Activated naive CD4-positive, alpha-beta T cell treated with anti-CD3 and anti-CD28 coated beads for 36 hours (primary cell): ENCODE results near the gene SHANK3. TPM values are rescaled to one million over a fixed set of nuclear protein-coding genes. Genes with fewer than 3 reads are reported as not detected.

Experiments used
- CTCF ChIA-PET: fragments of 350-600 bp; sonication (Branson Sonifier 250); formaldehyde crosslinking; loops from one replicate; lab custom pipeline; 2021; ENCODE audit warnings: antibody characterized with exemption; lab: Charles Lee
- DNase-seq: peaks from one replicate; pipeline ENCODE4 v3.0.0-alpha.2; 2020
- H3K27ac Mint-ChIP-seq: one replicate; pipeline ENCODE4 v1.8.0; 2021; ENCODE audit warnings: mild to moderate bottlenecking, mixed read lengths
- H3K27me3 Mint-ChIP-seq: one replicate; pipeline ENCODE4 v1.8.0; 2021; ENCODE audit warnings: low read depth, mixed read lengths
- H3K36me3 Mint-ChIP-seq: one replicate; pipeline ENCODE4 v1.8.0; 2021; ENCODE audit warnings: low read depth, mixed read lengths
- H3K4me1 Mint-ChIP-seq: one replicate; pipeline ENCODE4 v1.8.0; 2021; ENCODE audit warnings: low read depth, mixed read lengths
- H3K4me3 Mint-ChIP-seq: one replicate; pipeline ENCODE4 v1.8.0; 2021; ENCODE audit warnings: mild to moderate bottlenecking, moderate library complexity, mixed read lengths
- H3K9me3 Mint-ChIP-seq: one replicate; pipeline ENCODE4 v1.8.0; 2021; ENCODE audit warnings: mixed read lengths
- intact Hi-C: fragments of 100-400 bp; cut with micrococcal nuclease; formaldehyde crosslinking; loops from one replicate; pipeline ENCODE4 v1.15.1; 2023
- total RNA-seq, 2 experiments: library from RNA; stranded (reverse); gene quantifications; one replicate each; pipeline ENCODE4 v1.2.3, GENCODE V29; 2021

Gene SHANK3
- total RNA-seq, 2 experiments from 2014 or later = 0.07 TPM

DNA sequence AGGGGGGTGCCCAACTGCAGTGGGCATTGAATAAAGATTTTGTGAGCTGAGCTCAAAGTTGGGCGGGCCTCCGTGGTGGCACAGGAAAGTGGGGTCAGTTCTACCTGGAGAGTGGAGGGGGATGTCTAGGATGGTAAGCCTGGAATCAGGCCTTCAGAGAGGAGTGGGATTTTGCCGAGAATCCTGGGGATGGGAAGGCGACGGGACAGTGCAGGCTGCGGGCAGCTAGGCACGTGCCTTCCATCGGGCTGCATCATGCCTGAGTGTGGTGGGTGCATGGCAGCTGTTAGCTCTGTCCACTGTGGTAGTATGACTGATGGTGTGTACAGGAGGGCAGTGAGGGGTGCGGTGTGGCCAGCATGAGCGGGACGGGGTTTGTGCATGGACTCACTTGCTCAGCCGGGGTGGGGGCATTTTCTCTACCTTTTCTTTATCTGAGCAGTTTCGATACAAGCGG lies 3.6 kb downstream of the SHANK3 start:
- no peak overlapping the region for H3K27ac Mint-ChIP-seq
- peaks cover 1% of the 10 kb centered on the region for H3K9me3 Mint-ChIP-seq
- CTCF ChIA-PET = no interaction called here
- H3K4me1 Mint-ChIP-seq = peaks cover 8% of the 10 kb centered on the region
- H3K27me3 Mint-ChIP-seq = peaks cover 25% of the 10 kb centered on the region
- H3K4me3 Mint-ChIP-seq = no peak overlapping the region
- DNase-seq = no peak
- H3K36me3 Mint-ChIP-seq = no peaks in the 10 kb centered on the region
- intact Hi-C loops = no loop called here

DNA sequence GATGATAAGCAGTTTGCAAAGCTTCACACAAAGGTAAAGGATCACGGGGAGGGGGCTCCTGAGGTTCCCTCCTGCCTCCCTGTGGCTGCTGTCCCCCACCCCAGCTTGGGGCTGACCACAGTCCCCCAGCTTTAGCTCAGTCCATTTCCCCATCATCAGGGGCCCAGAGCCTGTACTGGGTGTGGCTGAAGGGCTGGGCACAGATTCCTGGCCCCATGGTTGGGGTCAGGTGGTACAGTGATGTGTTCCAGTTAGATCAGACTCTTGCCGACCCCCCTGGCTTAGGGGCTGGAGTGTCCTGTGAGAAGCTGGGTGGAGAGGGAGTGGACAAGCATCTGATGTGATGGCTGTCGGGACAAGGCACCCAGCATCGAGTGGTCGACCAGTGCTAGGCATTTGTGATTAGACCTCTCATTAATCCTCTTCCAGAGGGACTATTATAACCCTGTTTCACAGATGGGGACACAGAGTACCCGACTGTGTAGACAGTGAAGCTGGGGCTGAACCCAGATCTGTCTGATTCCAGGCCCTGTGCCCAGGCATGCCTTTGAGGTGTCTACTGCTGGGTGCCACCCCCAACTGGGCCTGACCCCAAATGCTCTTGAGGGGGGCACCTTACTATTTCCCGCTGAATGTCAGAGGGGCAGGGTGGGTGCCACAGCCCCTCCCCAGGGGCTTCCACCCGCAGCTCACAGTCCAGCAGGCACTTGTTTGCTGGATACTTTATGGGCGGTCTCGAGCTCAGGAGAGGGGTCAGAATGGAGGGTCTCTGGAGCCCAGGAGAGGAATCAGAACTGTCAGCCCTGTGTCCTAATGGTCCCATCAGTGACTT lies 4.3 kb downstream of the SHANK3 start:
- Mint-ChIP-seq H3K4me1 (peaks cover 8% of the 10 kb centered on the region), H3K27ac (no peak overlapping the region), H3K9me3 (peaks cover 2% of the 10 kb centered on the region), H3K4me3 (no peak overlapping the region), H3K27me3 (peaks cover 18% of the 10 kb centered on the region), H3K36me3 (no peaks in the 10 kb centered on the region)
- no peak for DNase-seq
- CTCF ChIA-PET = no interaction called here
- intact Hi-C loops = no loop called here

DNA sequence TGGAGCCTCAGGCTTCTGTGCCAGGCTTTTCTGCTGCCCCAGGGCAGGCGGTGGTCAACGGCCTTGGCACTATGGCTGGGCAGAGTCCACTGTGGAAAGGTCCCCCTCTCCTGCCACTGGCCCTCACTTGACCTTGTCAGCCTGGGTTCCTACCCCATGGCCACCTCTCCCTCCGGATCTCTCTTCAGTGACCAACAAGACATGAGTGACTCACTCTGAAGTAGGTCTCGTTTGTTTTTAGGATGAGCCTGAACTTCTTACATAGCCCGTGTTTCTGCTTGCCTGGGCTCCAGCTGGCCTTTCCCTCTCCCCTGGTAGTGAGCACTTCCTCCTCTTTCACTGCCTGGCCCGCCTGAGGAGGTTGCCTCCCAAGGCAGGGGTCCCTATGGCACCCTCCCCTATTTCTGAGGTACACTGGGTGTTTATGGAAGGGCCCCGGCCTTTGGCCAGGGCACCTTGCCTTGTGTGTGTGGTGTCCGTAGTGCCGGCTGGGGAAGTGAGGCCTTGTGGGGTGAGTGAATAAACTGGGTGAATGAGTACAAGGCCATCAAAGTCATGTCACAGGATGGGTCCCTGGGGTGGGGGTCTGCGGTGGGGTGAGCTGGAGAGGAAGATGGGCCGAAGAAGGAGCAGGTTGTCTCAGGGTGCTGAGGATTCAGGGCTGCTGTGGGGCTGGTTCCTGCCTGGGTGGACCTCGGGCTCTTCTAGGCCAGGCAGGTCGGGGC lies 5.0 kb downstream of the SHANK3 start:
- CTCF ChIA-PET = no interaction called here
- peaks cover 7% of the 10 kb centered on the region for H3K4me1 Mint-ChIP-seq
- H3K36me3 Mint-ChIP-seq = no peaks in the 10 kb centered on the region
- peaks cover 2% of the 10 kb centered on the region for H3K9me3 Mint-ChIP-seq
- DNase-seq = no peak
- H3K27ac Mint-ChIP-seq = no peak overlapping the region
- peaks cover 16% of the 10 kb centered on the region for H3K27me3 Mint-ChIP-seq
- no peak overlapping the region for H3K4me3 Mint-ChIP-seq
- intact Hi-C loops = no loop called here

DNA sequence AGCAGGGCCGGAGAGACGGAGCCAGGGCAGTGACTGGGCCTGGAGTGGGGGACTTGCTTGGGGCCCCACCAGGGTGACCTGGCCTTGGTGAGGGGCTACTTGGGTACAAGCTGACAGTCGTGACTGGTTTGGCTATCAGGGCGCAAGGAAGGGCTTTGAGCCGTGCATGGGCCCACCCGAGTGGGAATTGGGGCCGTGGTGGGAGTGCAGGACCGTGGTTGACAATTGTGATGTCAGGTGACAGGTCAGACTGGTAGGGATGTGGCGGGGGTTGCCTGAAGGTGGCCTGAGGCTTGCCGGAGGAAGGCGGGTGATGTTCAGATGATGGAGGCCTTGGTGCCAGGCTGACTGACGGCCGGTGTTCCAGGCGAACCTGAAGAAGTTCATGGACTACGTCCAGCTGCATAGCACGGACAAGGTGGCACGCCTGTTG lies 5.6 kb downstream of the SHANK3 start:
- intact Hi-C loops = no loop called here
- H3K9me3 Mint-ChIP-seq = peaks cover 2% of the 10 kb centered on the region
- no peak overlapping the region for H3K4me3 Mint-ChIP-seq
- CTCF ChIA-PET = no interaction called here
- no peak for DNase-seq
- H3K27ac Mint-ChIP-seq = no peak overlapping the region
- peaks cover 11% of the 10 kb centered on the region for H3K27me3 Mint-ChIP-seq
- H3K4me1 Mint-ChIP-seq = peaks cover 3% of the 10 kb centered on the region
- H3K36me3 Mint-ChIP-seq = no peaks in the 10 kb centered on the region

DNA sequence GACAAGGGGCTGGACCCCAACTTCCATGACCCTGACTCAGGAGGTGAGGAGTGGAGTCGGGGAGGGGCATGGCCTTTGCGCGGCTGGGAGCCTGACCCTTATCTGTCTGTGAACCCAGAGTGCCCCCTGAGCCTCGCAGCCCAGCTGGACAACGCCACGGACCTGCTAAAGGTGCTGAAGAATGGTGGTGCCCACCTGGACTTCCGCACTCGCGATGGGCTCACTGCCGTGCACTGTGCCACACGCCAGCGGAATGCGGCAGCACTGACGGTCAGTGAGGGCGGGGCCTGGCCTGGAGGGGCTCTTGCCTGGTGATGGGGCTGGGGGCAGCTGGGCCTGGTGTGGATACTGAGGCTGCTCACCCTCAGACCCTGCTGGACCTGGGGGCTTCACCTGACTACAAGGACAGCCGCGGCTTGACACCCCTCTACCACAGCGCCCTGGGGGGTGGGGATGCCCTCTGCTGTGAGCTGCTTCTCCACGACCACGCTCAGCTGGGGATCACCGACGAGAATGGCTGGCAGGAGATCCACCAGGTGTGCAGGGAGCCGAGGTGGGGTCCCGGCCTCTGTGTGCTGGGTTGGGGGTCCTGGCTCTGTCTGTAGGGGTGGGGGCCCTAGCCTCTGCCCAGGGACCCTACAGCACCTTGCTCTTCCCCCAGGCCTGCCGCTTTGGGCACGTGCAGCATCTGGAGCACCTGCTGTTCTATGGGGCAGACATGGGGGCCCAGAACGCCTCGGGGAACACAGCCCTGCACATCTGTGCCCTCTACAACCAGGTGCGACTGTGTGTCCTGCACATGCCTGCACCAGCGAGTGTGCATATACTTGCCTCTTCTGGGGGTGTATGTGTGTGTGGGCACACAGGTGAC lies 6.3 kb downstream of the SHANK3 start:
- no peak for DNase-seq
- no peaks in the 10 kb centered on the region for H3K36me3 Mint-ChIP-seq
- H3K27ac Mint-ChIP-seq = no peak overlapping the region
- H3K9me3 Mint-ChIP-seq = peaks cover 2% of the 10 kb centered on the region
- CTCF ChIA-PET = no interaction called here
- intact Hi-C loops = no loop called here
- H3K27me3 Mint-ChIP-seq = peaks cover 11% of the 10 kb centered on the region
- H3K4me1 Mint-ChIP-seq = no peaks in the 10 kb centered on the region
- H3K4me3 Mint-ChIP-seq = no peak overlapping the region

DNA sequence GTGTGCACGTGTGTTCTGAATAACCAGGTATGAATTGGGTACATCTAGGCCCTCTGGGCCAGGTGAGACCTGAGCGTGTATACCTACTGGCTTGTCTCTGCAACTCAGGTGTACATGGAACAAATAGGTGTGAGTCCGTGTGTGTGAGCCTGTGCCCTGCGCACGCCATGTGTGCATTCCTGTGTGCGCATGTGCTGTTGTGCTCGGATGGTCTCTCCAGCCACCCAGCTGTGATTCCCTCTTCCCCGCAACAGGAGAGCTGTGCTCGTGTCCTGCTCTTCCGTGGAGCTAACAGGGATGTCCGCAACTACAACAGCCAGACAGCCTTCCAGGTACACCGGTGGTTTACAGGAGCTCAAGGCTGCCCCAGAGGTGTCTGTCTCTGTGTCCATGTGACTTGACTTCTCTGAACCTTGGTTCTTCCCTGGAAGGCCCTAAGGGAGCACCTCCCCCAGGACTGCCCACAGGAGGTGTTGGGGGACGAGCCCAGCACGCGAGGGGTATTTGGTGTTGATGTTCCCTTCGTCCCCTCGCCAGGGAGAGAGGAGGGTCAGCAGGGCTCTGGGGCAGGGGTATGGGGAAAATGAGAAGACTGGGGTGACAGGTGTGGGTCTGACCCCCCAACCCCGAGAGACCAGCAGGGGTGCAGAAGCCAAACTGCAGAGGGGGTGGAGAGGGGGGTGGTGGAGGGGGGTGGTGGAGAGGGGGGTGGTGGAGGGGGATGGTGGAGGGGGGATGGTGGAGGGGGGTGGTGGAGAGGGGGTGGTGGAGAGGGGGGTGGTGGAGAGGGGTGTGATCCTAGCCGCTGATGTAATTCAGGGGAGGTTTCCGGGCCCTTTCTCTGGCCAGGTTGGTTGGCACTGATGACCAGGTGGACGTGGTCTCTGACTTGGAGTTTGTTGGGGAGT lies 10.7 kb downstream of the SHANK3 start:
- no peaks in the 10 kb centered on the region for H3K36me3 Mint-ChIP-seq
- H3K9me3 Mint-ChIP-seq = peaks cover 2% of the 10 kb centered on the region
- CTCF ChIA-PET = no interaction called here
- no peak overlapping the region for H3K4me3 Mint-ChIP-seq
- no peak for DNase-seq
- H3K4me1 Mint-ChIP-seq = no peaks in the 10 kb centered on the region
- intact Hi-C loops = no loop called here
- H3K27ac Mint-ChIP-seq = no peak overlapping the region
- H3K27me3 Mint-ChIP-seq = peaks cover 3% of the 10 kb centered on the region

DNA sequence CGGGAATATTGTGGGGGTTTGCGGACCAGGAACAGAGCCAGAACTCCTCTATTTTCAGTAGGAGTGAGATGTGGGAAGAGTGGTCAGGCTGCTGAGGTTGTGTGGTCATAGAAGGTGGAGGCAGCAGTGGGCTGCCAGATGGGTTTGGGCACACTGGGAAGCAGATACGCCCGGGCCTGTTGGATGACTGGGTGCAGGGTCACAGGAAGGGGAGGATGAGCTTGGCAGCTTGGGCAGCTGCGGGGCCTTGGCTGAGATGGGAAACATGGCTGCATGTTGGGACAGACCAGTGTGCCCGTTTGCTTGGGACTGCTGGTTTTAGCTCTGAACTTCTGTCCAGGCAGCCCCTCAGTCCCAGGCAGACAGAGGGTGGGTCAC lies 11.4 kb downstream of the SHANK3 start:
- intact Hi-C loops = no loop called here
- CTCF ChIA-PET = no interaction called here

DNA sequence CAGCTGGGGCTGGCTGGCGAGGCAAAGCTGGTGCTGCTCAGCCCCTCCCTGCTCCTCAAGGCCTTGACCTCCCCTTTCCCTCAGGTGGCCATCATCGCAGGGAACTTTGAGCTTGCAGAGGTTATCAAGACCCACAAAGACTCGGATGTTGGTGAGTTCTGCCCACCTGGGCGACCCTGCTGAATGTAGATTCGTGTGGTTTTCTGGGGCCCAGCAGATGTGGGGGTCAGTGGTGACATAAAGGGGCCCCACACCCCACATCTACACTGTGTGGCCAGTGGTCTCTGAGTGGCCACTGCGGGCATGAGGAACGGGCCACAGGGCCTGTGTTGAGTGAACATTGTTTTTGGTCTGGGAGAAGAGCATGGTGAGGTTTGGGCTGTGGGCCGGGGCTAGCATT lies 11.9 kb downstream of the SHANK3 start:
- CTCF ChIA-PET = no interaction called here
- no peak for DNase-seq
- Mint-ChIP-seq H3K36me3 (no peaks in the 10 kb centered on the region), H3K27ac (no peak overlapping the region), H3K4me1 (no peaks in the 10 kb centered on the region), H3K4me3 (no peak overlapping the region), H3K9me3 (peaks cover 2% of the 10 kb centered on the region), H3K27me3 (peaks cover 3% of the 10 kb centered on the region)
- intact Hi-C loops = no loop called here

More for the DNA sequence above, 11.4 kb downstream of the SHANK3 start:
- Mint-ChIP-seq H3K4me1 (no peaks in the 10 kb centered on the region), H3K9me3 (peaks cover 2% of the 10 kb centered on the region), H3K4me3 (no peak overlapping the region), H3K36me3 (no peaks in the 10 kb centered on the region), H3K27me3 (peaks cover 3% of the 10 kb centered on the region), H3K27ac (no peak overlapping the region)
- no peak for DNase-seq

DNA sequence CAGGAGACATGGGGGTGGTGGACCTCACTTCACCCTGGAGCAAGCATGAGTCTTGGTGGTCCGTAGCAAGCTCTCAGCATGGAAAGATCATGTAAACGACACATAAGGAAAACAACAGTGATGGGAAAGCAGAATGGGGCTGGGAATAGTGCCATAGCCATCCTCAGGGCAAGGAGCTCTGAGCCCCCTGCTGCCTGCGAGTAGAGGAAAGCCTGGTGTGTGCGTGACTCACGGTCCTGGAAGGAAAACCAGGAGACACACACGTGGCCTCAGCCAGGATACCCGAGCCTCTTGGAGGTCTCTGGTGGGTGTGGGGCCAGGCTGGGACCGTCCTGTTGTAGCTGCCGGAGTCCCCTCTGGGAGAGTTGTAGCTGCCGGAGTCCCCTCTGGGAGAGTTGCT lies 12.4 kb downstream of the SHANK3 start:
- CTCF ChIA-PET = no interaction called here
- H3K4me1 Mint-ChIP-seq = no peaks in the 10 kb centered on the region
- peaks cover 3% of the 10 kb centered on the region for H3K27me3 Mint-ChIP-seq
- no peak overlapping the region for H3K4me3 Mint-ChIP-seq
- intact Hi-C loops = no loop called here
- H3K36me3 Mint-ChIP-seq = no peaks in the 10 kb centered on the region
- DNase-seq = no peak
- H3K9me3 Mint-ChIP-seq = peaks cover 2% of the 10 kb centered on the region
- H3K27ac Mint-ChIP-seq = no peak overlapping the region

DNA sequence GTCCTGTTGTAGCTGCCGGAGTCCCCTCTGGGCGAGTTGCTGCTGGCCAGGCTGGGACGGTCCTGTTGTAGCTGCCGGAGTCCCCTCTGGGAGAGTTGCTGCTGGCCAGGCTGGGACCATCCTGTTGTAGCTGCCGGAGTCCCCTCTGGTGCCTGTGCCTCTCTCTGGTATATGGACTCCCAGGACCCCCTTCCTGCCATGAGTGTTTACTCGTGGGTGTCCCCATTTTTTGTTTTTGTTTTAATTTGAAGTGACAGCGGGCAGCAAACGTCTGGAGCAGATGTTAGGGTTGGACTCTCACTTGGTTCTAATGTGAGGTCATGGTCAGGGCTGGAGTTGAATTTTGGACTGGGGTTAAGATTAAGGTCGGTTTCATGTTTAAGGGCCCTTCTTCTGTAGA lies 14.2 kb downstream of the SHANK3 start:
- Mint-ChIP-seq H3K9me3 (no peaks in the 10 kb centered on the region), H3K36me3 (no peaks in the 10 kb centered on the region), H3K27ac (no peak overlapping the region), H3K4me1 (peaks cover under 1% of the 10 kb centered on the region), H3K4me3 (no peak overlapping the region), H3K27me3 (peaks cover 3% of the 10 kb centered on the region)
- CTCF ChIA-PET = no interaction called here
- intact Hi-C loops = no loop called here
- no peak for DNase-seq

DNA sequence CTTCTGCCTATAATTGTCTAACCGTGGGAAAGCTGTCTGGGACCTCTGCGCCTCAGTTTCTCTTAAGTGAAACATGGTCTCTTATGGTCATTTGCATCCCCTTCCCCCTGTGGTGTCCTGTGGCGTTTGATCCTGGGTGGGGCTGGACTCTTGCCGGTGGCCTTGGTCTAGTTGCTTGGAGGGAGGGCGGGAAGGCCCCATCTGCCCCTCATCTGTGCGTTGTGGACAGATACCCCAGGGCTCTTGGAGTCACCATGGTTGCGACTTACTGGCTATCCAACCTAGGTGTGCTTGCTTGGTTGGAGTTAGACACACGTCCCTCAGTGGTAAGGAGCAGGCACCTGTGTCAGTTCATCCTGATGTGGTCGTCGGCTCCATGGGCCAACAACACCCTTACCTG lies 15.2 kb downstream of the SHANK3 start:
- intact Hi-C loops = no loop called here
- CTCF ChIA-PET = no interaction called here
- Mint-ChIP-seq H3K27me3 (peaks cover 3% of the 10 kb centered on the region), H3K27ac (no peak overlapping the region), H3K4me3 (no peak overlapping the region), H3K9me3 (no peaks in the 10 kb centered on the region), H3K36me3 (no peaks in the 10 kb centered on the region), H3K4me1 (peaks cover 4% of the 10 kb centered on the region)
- no peak for DNase-seq
